Parathyroid adenoma (tissue), 2 donors: ENCODE data around the gene MROH8.

Experiments
- H2AFZ ChIP-seq: fragments of 300-600 bp; sonication (generic); one replicate; pipeline ENCODE4 v1.7.0; 2017; ENCODE audit warnings: antibody characterized with exemption, mild to moderate bottlenecking
- H3K27ac ChIP-seq: fragments of 300-600 bp; sonication (generic); one replicate; pipeline ENCODE4 v1.7.0; 2017
- H3K27me3 ChIP-seq: fragments of 300-600 bp; sonication (generic); one replicate; pipeline ENCODE4 v1.7.0; 2017; ENCODE audit warnings: low read length; ENCODE audit not compliant: control insufficient read depth, insufficient read depth
- H3K36me3 ChIP-seq: fragments of 300-600 bp; sonication (generic); one replicate; pipeline ENCODE4 v1.7.0; 2017; ENCODE audit warnings: low read length; ENCODE audit not compliant: control insufficient read depth, insufficient read depth
- H3K4me1 ChIP-seq: fragments of 300-600 bp; sonication (generic); one replicate; pipeline ENCODE4 v1.7.0; 2017; ENCODE audit warnings: control low read depth
- H3K4me2 ChIP-seq: fragments of 300-600 bp; sonication (generic); one replicate; pipeline ENCODE4 v1.7.0; 2017; ENCODE audit warnings: low read length
- H3K4me3 ChIP-seq: fragments of 300-600 bp; sonication (generic); one replicate; pipeline ENCODE4 v1.7.0; 2017; ENCODE audit warnings: low read depth, low read length
- H3K79me2 ChIP-seq: fragments of 300-600 bp; sonication (generic); one replicate; pipeline ENCODE4 v1.7.0; 2017; ENCODE audit warnings: control low read depth
- H3K9ac ChIP-seq: fragments of 300-600 bp; sonication (generic); one replicate; pipeline ENCODE4 v1.7.0; 2017; ENCODE audit warnings: mild to moderate bottlenecking
- H3K9me3 ChIP-seq: fragments of 300-600 bp; sonication (generic); one replicate; pipeline ENCODE4 v1.7.0; 2017; ENCODE audit warnings: low read length; ENCODE audit not compliant: control insufficient read depth
- TF ChIP-seq, protein P1 (sequence below): fragments of 300-600 bp; sonication (generic); IDR thresholded peaks from one replicate; pipeline ENCODE4 v1.7.0; 2017; ENCODE audit warnings: antibody characterized with exemption, mild to moderate bottlenecking
- donor health status: primary hyperparathyroidism.

The MROH8 gene

DNA sequence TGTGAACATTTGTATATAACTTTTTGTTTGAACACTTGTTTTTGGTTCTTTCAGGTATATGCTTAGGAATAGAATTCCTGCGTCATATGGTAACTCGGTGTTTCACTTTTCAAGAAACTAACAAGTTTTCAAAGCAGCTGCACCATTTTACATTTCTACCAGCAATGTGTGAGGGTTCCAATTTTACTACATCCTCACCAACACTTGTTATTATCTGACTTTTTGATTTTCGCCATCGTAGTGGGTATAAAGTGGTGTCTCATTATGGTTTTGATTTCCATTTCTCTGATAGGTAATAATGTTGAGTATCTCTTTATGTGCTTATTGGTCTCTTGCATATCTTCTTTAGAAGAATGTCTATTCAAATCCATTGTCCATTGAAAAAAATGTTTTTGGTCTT, 39.6 kb upstream of the MROH8 start:
- TF ChIP-seq, protein P1, sequence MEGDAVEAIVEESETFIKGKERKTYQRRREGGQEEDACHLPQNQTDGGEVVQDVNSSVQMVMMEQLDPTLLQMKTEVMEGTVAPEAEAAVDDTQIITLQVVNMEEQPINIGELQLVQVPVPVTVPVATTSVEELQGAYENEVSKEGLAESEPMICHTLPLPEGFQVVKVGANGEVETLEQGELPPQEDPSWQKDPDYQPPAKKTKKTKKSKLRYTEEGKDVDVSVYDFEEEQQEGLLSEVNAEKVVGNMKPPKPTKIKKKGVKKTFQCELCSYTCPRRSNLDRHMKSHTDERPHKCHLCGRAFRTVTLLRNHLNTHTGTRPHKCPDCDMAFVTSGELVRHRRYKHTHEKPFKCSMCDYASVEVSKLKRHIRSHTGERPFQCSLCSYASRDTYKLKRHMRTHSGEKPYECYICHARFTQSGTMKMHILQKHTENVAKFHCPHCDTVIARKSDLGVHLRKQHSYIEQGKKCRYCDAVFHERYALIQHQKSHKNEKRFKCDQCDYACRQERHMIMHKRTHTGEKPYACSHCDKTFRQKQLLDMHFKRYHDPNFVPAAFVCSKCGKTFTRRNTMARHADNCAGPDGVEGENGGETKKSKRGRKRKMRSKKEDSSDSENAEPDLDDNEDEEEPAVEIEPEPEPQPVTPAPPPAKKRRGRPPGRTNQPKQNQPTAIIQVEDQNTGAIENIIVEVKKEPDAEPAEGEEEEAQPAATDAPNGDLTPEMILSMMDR, result no peak
- H3K27ac ChIP-seq, result no peak overlapping the region
- no peaks in the 10 kb centered on the region for H3K36me3 ChIP-seq
- H3K27me3 ChIP-seq, result no peaks in the 10 kb centered on the region
- H3K4me3 ChIP-seq, result no peak overlapping the region
- no peaks in the 10 kb centered on the region for H3K79me2 ChIP-seq
- H3K4me1 ChIP-seq, result no peaks in the 10 kb centered on the region
- H2AFZ ChIP-seq, result no peak overlapping the region
- H3K4me2 ChIP-seq, result no peak overlapping the region
- H3K9me3 ChIP-seq, result no peaks in the 10 kb centered on the region
- H3K9ac ChIP-seq, result no peak overlapping the region

DNA sequence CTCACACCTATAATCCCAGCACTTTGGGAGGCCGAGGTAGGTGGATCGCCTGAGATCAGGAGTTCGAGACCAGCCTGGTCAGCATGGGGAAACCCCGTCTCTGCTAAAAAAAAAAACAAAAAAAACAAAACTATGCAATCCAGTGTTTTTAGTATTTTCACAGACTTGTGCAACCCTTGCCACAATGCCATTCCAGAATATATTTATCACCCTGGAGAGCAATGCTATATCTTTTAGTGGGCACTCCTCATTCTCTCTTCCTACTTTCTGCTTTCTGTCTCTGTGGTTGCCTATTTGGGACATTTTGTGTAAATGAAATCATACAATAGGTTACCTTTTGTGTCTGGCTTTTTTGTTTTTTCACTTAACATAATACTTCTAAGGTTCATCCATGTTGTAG, 39.1 kb upstream of the MROH8 start:
- H2AFZ ChIP-seq, result no peak overlapping the region
- TF ChIP-seq, protein P1, result no peak
- no peaks in the 10 kb centered on the region for H3K79me2 ChIP-seq
- H3K9me3 ChIP-seq, result no peaks in the 10 kb centered on the region
- no peak overlapping the region for H3K4me2 ChIP-seq
- no peaks in the 10 kb centered on the region for H3K4me1 ChIP-seq
- H3K4me3 ChIP-seq, result no peak overlapping the region
- H3K27me3 ChIP-seq, result no peaks in the 10 kb centered on the region
- H3K9ac ChIP-seq, result no peak overlapping the region
- no peak overlapping the region for H3K27ac ChIP-seq
- H3K36me3 ChIP-seq, result no peaks in the 10 kb centered on the region

DNA sequence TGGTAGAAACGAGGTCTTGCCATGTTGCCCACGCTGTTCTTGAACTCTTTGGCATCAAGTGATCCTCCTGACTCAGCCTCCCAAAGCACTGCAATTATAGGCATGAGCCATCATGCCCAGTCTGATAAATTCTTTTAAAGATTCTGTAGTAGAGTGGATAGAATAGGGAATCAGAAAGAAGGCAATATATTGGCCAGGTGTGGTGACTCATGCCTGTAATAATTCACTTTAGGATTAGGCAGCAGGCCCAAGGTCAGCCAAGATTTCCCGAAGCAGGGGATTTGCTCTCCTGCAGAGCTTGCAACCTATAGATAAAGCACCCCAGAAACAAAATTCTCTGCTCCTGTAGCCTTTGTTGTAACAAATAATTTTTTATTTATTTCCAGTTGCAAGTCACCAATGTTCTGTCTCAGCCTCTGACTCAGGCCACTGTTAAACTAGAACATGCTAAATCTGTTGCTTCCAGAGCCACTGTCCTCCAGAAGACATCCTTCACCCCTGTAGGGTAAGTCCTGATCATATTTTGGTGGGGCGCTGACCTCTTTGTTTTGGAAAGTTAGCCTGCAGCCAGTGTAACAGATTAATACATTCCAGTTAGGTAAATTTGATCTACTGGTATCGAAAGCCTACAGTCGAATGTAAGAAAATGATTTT, 30.4 kb upstream of the MROH8 start:
- Histone ChIP-seq H3K4me2 (no peak overlapping the region), H2AFZ (no peak overlapping the region), H3K9me3 (no peaks in the 10 kb centered on the region), H3K79me2 (peaks cover 2% of the 10 kb centered on the region), H3K27ac (no peak overlapping the region), H3K4me1 (peaks cover 3% of the 10 kb centered on the region), H3K27me3 (no peaks in the 10 kb centered on the region), H3K9ac (no peak overlapping the region), H3K4me3 (no peak overlapping the region), H3K36me3 (no peaks in the 10 kb centered on the region)
- TF ChIP-seq, protein P1, result no peak

DNA sequence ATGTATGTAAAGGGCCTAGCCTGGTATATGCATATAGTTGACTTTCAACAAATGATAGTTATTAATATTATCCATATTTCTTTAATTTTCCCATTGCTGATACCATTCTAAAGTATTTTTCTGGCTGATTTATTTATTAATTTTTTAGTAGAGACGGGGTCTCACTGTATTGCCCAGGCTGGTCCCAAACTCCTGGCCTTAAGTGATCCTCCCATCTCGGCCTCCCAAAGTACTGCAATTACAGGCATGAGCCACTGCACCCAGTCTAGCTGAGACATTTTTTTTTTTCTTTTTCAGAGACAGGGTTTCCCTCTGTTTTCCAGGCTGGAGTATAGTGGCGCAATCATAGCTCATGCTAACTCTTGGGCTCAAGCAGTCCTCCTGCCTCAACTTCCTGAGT, 29.8 kb upstream of the MROH8 start:
- no peaks in the 10 kb centered on the region for H3K9me3 ChIP-seq
- H3K4me3 ChIP-seq, result no peak overlapping the region
- H3K79me2 ChIP-seq, result peaks cover 2% of the 10 kb centered on the region
- H3K9ac ChIP-seq, result no peak overlapping the region
- H3K4me1 ChIP-seq, result peaks cover 3% of the 10 kb centered on the region
- TF ChIP-seq, protein P1, result no peak
- H3K27ac ChIP-seq, result no peak overlapping the region
- no peaks in the 10 kb centered on the region for H3K36me3 ChIP-seq
- H3K4me2 ChIP-seq, result no peak overlapping the region
- no peak overlapping the region for H2AFZ ChIP-seq
- H3K27me3 ChIP-seq, result no peaks in the 10 kb centered on the region

DNA sequence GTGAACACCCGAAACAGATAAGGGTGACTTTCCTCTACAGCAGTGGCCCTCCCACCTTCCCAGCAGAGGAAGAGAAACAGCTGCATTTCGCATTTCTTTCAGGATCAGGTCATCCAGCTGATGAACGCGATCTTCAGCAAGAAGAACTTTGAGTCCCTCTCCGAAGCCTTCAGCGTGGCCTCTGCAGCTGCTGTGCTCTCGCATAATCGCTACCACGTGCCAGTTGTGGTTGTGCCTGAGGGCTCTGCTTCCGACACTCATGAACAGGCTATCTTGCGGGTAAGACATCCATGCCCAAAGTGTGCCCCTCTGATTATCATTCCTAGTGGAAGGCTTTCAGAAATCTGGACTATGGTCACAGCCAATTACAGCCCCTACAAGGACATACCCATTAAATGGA, 27.8 kb upstream of the MROH8 start:
- no peaks in the 10 kb centered on the region for H3K36me3 ChIP-seq
- H3K4me2 ChIP-seq, result no peak overlapping the region
- H3K4me3 ChIP-seq, result no peak overlapping the region
- H3K27ac ChIP-seq, result no peak overlapping the region
- no peaks in the 10 kb centered on the region for H3K9me3 ChIP-seq
- TF ChIP-seq, protein P1, result no peak
- peaks cover 3% of the 10 kb centered on the region for H3K4me1 ChIP-seq
- H3K27me3 ChIP-seq, result no peaks in the 10 kb centered on the region
- no peak overlapping the region for H3K9ac ChIP-seq
- peaks cover 2% of the 10 kb centered on the region for H3K79me2 ChIP-seq
- H2AFZ ChIP-seq, result no peak overlapping the region
